Stimulated activated CD8-positive, alpha-beta memory T cell treated with anti-CD3 and anti-CD28 coated beads, Interleukin-4, amount 100 ng/mL, for 1 hour (primary cell): ENCODE data around the gene TSSC4.

Experiments
- DNase-seq, 2 donors: peaks; one replicate each; pipeline ENCODE4 v3.0.0-alpha.2; 2020; ENCODE audit warnings: low read depth in 2 of 2, low spot score in 1 of 2

TSSC4 gene

DNA sequence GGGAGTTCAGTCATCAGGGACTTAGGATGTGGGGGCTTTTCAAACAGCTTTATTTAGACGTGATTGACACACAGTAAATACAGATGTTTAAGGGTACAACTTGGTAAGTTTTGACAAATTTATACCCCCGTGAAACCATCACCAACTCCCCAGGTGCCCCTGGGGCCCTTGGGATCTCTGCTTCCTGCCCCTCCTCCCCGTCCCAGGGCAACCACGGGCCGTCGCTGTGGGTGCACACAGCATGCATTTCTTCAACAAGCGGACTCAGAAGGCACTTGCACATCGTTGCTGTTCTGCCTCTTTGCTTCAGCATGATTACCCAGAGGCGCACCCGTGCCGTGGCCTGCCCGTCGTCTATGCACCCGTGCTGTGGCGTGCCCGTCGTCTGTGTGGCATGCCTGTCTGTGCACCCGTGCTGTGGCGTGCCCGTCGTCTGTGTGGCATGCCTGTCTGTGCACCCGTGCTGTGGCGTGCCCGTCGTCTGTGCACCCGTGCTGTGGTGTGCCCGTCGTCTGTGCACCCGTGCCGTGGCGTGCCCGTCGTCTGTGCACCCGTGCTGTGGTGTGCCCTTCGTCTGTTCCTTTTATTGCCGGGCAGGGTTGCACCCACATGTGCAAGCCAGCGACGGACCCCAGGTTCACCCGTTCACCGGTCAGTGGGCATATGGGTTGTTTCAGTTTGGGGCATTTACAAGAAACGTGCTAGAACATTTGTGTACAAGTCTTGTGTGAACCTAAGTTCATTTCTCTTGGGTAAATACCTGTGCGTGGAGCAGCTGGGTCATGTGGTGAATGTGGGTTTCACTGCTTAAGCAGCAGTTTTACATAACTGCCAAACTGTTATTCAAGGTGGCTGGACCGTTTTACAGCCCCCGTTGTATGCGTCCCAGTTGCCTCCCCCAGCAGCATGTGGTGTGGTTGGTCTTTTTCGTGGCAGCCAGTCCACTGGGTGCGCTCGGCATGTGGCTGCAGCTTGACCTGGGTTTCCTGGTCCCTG is 15.1 kb upstream of the TSSC4 start:
- no peak for DNase-seq

- no peak for DNase-seq
Measured at GRCh38 chr11:2386591-2386990, 14.0 kb upstream of the TSSC4 start.

- DNase-seq: no peak
Measured at GRCh38 chr11:2387266-2387987, 13.1 kb upstream of the TSSC4 start.

GRCh38 chr11:2388431-2389376 is 11.8 kb upstream of the TSSC4 start:
- DNase-seq: no peak

GRCh38 chr11:2389377-2390026 is 11.0 kb upstream of the TSSC4 start:
- DNase-seq: no peak

DNA sequence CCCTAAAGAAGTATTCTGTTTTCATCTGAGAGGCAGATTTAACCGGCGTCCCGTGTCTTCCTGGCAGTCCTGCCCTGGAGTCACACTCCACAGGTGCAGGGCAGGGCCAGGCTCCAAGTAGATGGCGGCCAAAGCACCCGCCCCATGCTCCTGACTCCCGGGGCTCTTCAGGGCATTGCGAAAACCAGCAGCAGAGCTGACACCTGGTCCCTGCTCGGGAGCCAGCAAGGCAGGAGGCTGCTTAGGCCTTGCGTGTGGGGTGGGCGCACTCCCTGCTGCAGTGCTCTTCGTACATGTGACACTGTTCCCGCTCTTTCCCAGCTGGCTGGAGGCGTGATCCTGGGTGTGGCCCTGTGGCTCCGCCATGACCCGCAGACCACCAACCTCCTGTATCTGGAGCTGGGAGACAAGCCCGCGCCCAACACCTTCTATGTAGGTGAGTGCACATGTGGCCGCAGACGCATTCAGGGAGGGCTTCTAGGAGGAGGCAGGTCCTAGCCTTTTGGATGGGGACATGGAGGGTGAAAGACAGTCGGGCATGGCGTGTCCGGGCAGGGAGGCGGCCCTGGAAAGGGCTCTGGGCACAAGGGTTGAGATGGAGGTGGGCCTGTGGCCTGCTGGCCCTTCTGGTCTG is 10.3 kb upstream of the TSSC4 start:
- DNase-seq: no peak

DNA sequence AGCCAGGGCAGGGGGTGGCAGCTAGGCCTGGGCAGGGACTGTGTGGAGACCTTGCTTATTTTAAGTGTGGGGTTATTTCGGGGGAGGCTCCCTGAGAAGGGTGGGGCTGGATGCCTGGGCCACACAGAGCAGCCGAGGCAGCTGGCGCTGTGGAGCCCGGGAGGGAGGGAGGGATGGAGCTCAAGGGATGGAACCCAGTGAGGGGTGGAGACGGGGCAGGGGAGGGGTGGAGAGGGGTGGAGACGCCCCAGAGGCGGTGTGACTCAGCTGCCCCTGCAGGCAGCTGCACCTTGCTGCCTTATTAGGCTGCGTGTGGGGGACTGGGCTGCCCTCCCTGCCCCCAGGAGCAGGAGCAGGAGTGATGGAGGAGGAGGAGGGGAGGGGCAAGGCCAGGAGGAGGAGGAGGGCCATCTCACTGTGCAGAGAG is 9.8 kb upstream of the TSSC4 start:
- DNase-seq: no peak

- DNase-seq: no peak
Measured at GRCh38 chr11:2391181-2391975, 9.2 kb upstream of the TSSC4 start.

DNA sequence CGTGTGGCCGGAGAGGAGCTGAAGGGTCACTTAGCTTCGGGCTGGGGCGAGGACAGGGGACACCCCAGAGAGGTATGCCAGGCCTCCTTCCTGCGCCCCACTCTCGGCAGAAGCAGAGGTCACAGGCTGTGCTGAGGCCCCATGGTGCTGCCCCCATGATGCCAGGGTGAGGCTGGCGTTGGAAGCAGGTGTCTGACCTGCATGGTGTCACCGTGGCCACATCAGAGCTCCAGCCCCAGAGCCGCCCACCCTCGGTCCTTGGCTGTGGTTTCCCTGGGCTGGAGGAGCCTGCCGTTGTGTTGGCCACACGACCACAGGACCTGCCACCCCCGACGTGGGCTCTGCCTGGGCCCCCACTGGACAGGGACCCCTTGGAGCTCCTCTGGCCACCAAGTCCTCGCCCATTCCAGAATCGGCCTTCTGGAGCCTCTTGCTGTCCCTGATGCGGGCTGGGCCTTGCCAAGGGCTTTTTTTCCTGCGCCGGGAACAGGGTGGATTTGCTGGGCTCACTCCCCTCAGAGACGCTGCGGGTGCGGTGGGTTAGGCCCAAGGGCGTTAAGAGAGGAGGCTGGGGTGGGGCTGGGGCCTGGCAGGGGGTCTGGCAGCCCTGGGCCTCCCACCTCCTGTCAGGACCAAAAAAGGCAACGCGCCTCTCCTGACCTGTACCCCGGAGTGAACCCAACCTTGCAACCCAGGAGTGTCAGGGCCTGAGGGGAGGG is 8.2 kb upstream of the TSSC4 start:
- DNase-seq: no peak

GRCh38 chr11:2393111-2393868 is 7.3 kb upstream of the TSSC4 start:
- DNase-seq: no peak

- no peak for DNase-seq
Measured at GRCh38 chr11:2393941-2394817, 6.4 kb upstream of the TSSC4 start.

GRCh38 chr11:2394818-2395105 is 5.8 kb upstream of the TSSC4 start:
- DNase-seq: no peak

- no peak for DNase-seq
Measured at GRCh38 chr11:2395211-2395730, 5.3 kb upstream of the TSSC4 start.

DNA sequence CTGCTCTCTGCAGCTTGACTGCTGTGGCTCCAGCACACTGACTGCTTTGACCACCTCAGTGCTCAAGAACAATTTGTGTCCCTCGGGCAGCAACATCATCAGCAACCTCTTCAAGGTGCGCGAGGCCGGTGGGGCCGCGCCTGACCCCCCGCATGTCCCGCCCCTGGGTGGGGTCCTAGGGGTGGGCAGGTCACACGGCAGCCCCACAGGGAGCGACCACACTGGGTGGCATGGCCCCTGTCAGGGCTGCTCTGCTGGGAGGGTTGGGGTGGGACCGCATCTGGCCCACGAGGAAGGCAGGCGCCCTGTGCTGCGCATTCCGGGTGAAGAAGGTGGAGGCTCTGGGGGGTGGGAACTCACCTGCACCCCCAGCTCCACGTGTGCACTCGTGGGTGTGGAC is 4.7 kb upstream of the TSSC4 start:
- no peak for DNase-seq

DNA sequence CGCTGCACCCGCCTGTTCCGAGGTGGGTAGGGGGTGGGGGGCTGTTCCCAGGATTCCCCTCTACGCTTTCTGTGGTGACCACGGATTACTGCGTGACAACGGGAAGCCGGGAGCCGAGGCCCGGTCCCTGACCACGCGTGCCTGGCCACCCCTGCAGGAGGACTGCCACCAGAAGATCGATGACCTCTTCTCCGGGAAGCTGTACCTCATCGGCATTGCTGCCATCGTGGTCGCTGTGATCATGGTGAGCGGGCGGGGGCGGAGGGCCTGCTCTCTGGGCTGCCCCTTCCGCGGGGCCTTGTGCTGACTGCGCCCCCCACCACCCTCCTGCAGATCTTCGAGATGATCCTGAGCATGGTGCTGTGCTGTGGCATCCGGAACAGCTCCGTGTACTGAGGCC is 4.1 kb upstream of the TSSC4 start:
- DNase-seq: no peak

DNA sequence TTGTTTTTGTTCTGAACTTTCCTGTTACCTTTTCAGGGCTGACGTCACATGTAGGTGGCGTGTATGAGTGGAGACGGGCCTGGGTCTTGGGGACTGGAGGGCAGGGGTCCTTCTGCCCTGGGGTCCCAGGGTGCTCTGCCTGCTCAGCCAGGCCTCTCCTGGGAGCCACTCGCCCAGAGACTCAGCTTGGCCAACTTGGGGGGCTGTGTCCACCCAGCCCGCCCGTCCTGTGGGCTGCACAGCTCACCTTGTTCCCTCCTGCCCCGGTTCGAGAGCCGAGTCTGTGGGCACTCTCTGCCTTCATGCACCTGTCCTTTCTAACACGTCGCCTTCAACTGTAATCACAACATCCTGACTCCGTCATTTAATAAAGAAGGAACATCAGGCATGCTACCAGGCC is 3.5 kb upstream of the TSSC4 start:
- no peak for DNase-seq
